Activated naive CD8-positive, alpha-beta T cell (primary cell): ENCODE measurements around the gene TM9SF4.
"Not testable (repeated sequence)": the region's sequence is repeated elsewhere in the genome, so short reads cannot be mapped to it uniquely, and the experiment has no call there.

Source experiments
- H3K27ac Mint-ChIP-seq: one replicate; pipeline ENCODE4 v1.8.0; 2021; ENCODE audit warnings: mixed read lengths
- H3K27me3 Mint-ChIP-seq: one replicate; pipeline ENCODE4 v1.8.0; 2021; ENCODE audit warnings: mixed read lengths
- H3K36me3 Mint-ChIP-seq: one replicate; pipeline ENCODE4 v1.8.0; 2021; ENCODE audit warnings: mixed read lengths
- H3K4me1 Mint-ChIP-seq: one replicate; pipeline ENCODE4 v1.8.0; 2021; ENCODE audit warnings: low read depth, mixed read lengths
- H3K4me3 Mint-ChIP-seq: one replicate; pipeline ENCODE4 v1.8.0; 2021; ENCODE audit warnings: mild to moderate bottlenecking, mixed read lengths
- H3K9me3 Mint-ChIP-seq: one replicate; pipeline ENCODE4 v1.8.0; 2021; ENCODE audit warnings: low read depth, mixed read lengths

Gene TM9SF4

GRCh38 chr20:32192698-32193097, 83.2 kb downstream of the TM9SF4 start:
- Mint-ChIP-seq H3K4me1 (peaks cover 39% of the 10 kb centered on the region), H3K27me3 (no peaks in the 10 kb centered on the region), H3K4me3 (no peak overlapping the region), H3K36me3 (peaks cover 9% of the 10 kb centered on the region), H3K27ac (peak overlapping the region; percentile 14), H3K9me3 (no peaks in the 10 kb centered on the region)

- peaks cover 41% of the 10 kb centered on the region for H3K4me1 Mint-ChIP-seq
- H3K36me3 Mint-ChIP-seq: peaks cover 11% of the 10 kb centered on the region
- not testable (repeated sequence) for H3K4me3 Mint-ChIP-seq, H3K27ac Mint-ChIP-seq, H3K9me3 Mint-ChIP-seq, H3K27me3 Mint-ChIP-seq
Measured at GRCh38 chr20:32193336-32193735, 83.8 kb downstream of the TM9SF4 start.

- Mint-ChIP-seq H3K4me1 (peaks cover 42% of the 10 kb centered on the region), H3K9me3 (no peaks in the 10 kb centered on the region), H3K27ac (peak overlapping the region; percentile 34), H3K36me3 (peaks cover 11% of the 10 kb centered on the region), H3K27me3 (no peaks in the 10 kb centered on the region), H3K4me3 (no peak overlapping the region)
Measured at GRCh38 chr20:32193996-32194395, 84.5 kb downstream of the TM9SF4 start.

GRCh38 chr20:32195581-32195980, 86.1 kb downstream of the TM9SF4 start:
- Mint-ChIP-seq H3K27me3 (no peaks in the 10 kb centered on the region), H3K4me1 (peaks cover 43% of the 10 kb centered on the region), H3K4me3 (no peak overlapping the region), H3K36me3 (peaks cover 11% of the 10 kb centered on the region), H3K9me3 (no peaks in the 10 kb centered on the region), H3K27ac (peak overlapping the region; percentile 47)

GRCh38 chr20:32196613-32197012, 87.1 kb downstream of the TM9SF4 start:
- Mint-ChIP-seq H3K4me1 (peaks cover 45% of the 10 kb centered on the region), H3K36me3 (peaks cover 13% of the 10 kb centered on the region)
- not testable (repeated sequence) for H3K4me3 Mint-ChIP-seq, H3K27me3 Mint-ChIP-seq, H3K27ac Mint-ChIP-seq, H3K9me3 Mint-ChIP-seq

GRCh38 chr20:32197136-32197535, 87.6 kb downstream of the TM9SF4 start:
- Mint-ChIP-seq H3K4me1 (peaks cover 45% of the 10 kb centered on the region), H3K36me3 (peaks cover 16% of the 10 kb centered on the region)
- not testable (repeated sequence) for H3K27ac Mint-ChIP-seq, H3K4me3 Mint-ChIP-seq, H3K9me3 Mint-ChIP-seq, H3K27me3 Mint-ChIP-seq

GRCh38 chr20:32199006-32199405, 89.5 kb downstream of the TM9SF4 start:
- Mint-ChIP-seq H3K9me3 (no peaks in the 10 kb centered on the region), H3K4me3 (peak overlapping the region; percentile 40), H3K36me3 (peaks cover 23% of the 10 kb centered on the region), H3K4me1 (peaks cover 56% of the 10 kb centered on the region), H3K27ac (peak overlapping the region; percentile 64), H3K27me3 (no peaks in the 10 kb centered on the region)

GRCh38 chr20:32201296-32201976, 91.9 kb downstream of the TM9SF4 start:
- Mint-ChIP-seq H3K4me3 (peak overlapping the region; percentile 99), H3K27ac (peak overlapping the region; percentile 97), H3K4me1 (peaks cover 71% of the 10 kb centered on the region), H3K27me3 (no peaks in the 10 kb centered on the region), H3K9me3 (no peaks in the 10 kb centered on the region), H3K36me3 (peaks cover 27% of the 10 kb centered on the region)

GRCh38 chr20:32201977-32202363, 92.5 kb downstream of the TM9SF4 start:
- Mint-ChIP-seq H3K4me1 (peaks cover 76% of the 10 kb centered on the region), H3K36me3 (peaks cover 29% of the 10 kb centered on the region), H3K27me3 (no peaks in the 10 kb centered on the region), H3K4me3 (peak overlapping the region; percentile 99), H3K27ac (peak overlapping the region; percentile 97), H3K9me3 (no peaks in the 10 kb centered on the region)

GRCh38 chr20:32203356-32204204, 94.1 kb downstream of the TM9SF4 start:
- H3K27ac Mint-ChIP-seq: peak overlapping the region; percentile 97
- no peaks in the 10 kb centered on the region for H3K9me3 Mint-ChIP-seq
- H3K36me3 Mint-ChIP-seq: peaks cover 25% of the 10 kb centered on the region
- peaks cover 74% of the 10 kb centered on the region for H3K4me1 Mint-ChIP-seq
- peak overlapping the region; percentile 99 for H3K4me3 Mint-ChIP-seq
- no peaks in the 10 kb centered on the region for H3K27me3 Mint-ChIP-seq

GRCh38 chr20:32204205-32205109, 94.9 kb downstream of the TM9SF4 start:
- H3K4me3 Mint-ChIP-seq: peak overlapping the region; percentile 99
- no peaks in the 10 kb centered on the region for H3K27me3 Mint-ChIP-seq
- peak overlapping the region; percentile 97 for H3K27ac Mint-ChIP-seq
- peaks cover 74% of the 10 kb centered on the region for H3K4me1 Mint-ChIP-seq
- H3K36me3 Mint-ChIP-seq: peaks cover 28% of the 10 kb centered on the region
- no peaks in the 10 kb centered on the region for H3K9me3 Mint-ChIP-seq

- Mint-ChIP-seq H3K9me3 (no peaks in the 10 kb centered on the region), H3K27ac (peak overlapping the region; percentile 97), H3K36me3 (peaks cover 32% of the 10 kb centered on the region), H3K27me3 (no peaks in the 10 kb centered on the region), H3K4me3 (peak overlapping the region; percentile 99), H3K4me1 (peaks cover 76% of the 10 kb centered on the region)
Measured at GRCh38 chr20:32205110-32205842, 95.8 kb downstream of the TM9SF4 start.

- peaks cover 33% of the 10 kb centered on the region for H3K36me3 Mint-ChIP-seq
- no peaks in the 10 kb centered on the region for H3K9me3 Mint-ChIP-seq
- H3K27me3 Mint-ChIP-seq: no peaks in the 10 kb centered on the region
- peaks cover 81% of the 10 kb centered on the region for H3K4me1 Mint-ChIP-seq
- peak overlapping the region; percentile 97 for H3K27ac Mint-ChIP-seq
- peak overlapping the region; percentile 99 for H3K4me3 Mint-ChIP-seq
Measured at GRCh38 chr20:32205843-32206759, 96.6 kb downstream of the TM9SF4 start.
